Esophagus muscularis mucosa (tissue), 4 donors: ENCODE results near the gene GPRC6A. TPM values are rescaled to one million over a fixed set of nuclear protein-coding genes. Genes with fewer than 3 reads are reported as not detected.
"Not testable (repeated sequence)": the region's sequence is repeated elsewhere in the genome, so short reads cannot be mapped to it uniquely, and the experiment has no call there.

Experiments
- DNase-seq: peaks from one replicate; pipeline ENCODE4 v3.0.0-alpha.2; 2017; ENCODE audit errors: extremely low spot score
- H3K27ac ChIP-seq, 4 donors: fragments of 200-600 bp; sonication (generic); replicated peaks in 1 of 4; 1 replicate in 3 of 4; 2 replicates in 1 of 4; pipeline ENCODE4 v1.5.1; 2016 to 2019; ENCODE audit warnings: mild to moderate bottlenecking in 1 of 4
- H3K27me3 ChIP-seq, 4 donors: fragments of 200-600 bp; sonication (generic); one replicate each; pipeline versions ENCODE4 v1.5.1 to v1.6.0; 2016 to 2019
- H3K36me3 ChIP-seq, 4 donors: fragments of 200-600 bp; sonication (generic); one replicate each; pipeline ENCODE4 v1.5.1; 2016 to 2019
- H3K4me1 ChIP-seq, 4 donors: fragments of 200-600 bp; sonication (generic); one replicate each; pipeline ENCODE4 v1.5.1; 2016 to 2019
- H3K4me3 ChIP-seq, 4 donors: fragments of 200-600 bp; sonication (generic); 1 replicate in 2 of 4; 2 replicates in 2 of 4; pipeline ENCODE4 v1.5.1; 2016 to 2019; ENCODE audit warnings: mild to moderate bottlenecking in 4 of 4, moderate library complexity in 1 of 4
- H3K9me3 ChIP-seq, 4 donors: fragments of 200-600 bp; sonication (generic); 1 replicate in 3 of 4; 2 replicates in 1 of 4; pipeline ENCODE4 v1.5.1; 2016 to 2019
- EP300 ChIP-seq: sonication (generic); formaldehyde crosslinking; IDR thresholded peaks from one replicate; pipeline ENCODE4 v1.6.1; 2017; ENCODE audit warnings: antibody characterized with exemption
- POLR2A ChIP-seq: fragments of 450-650 bp; IDR thresholded peaks from one replicate; pipeline ENCODE4 v1.6.1; 2017; ENCODE audit warnings: antibody characterized with exemption, moderate library complexity, mild to moderate bottlenecking, low read depth
- POLR2AphosphoS5 ChIP-seq, 2 donors: sonication (generic); formaldehyde crosslinking; IDR thresholded peaks; one replicate each; pipeline ENCODE4 v1.6.1; 2017; ENCODE audit warnings: antibody characterized with exemption in 2 of 2
- WGBS: methylation state at CpG from one replicate; pipeline ENCODE4 v1.1.5; 2018; 5-methylcytosine and 5-hydroxymethylcytosine counted together
- intact Hi-C: fragments of 100-400 bp; cut with DNase I; formaldehyde crosslinking; loops from one replicate; pipeline ENCODE4 v1.15.1; 2023
- total RNA-seq, 4 donors: library from RNA; depleted of rRNA; stranded (reverse); fragments of >200 nt; gene quantifications; one replicate each; pipeline versions ENCODE4 v1.1.0 to v1.2.1, GENCODE V29; 2016
- TF ChIP-seq, protein P1 (sequence below), 3 experiments: fragments of 200-600 bp in 2 of 3; fragments of 450-650 bp in 1 of 3; sonication (generic) in 2 of 3; IDR thresholded peaks; one replicate each; pipeline ENCODE4 v1.5.1; 2017 to 2019; ENCODE audit warnings: antibody characterized with exemption in 3 of 3, mild to moderate bottlenecking in 2 of 3, moderate library complexity in 1 of 3

The GPRC6A gene
- total RNA-seq, 4 donors from 2014 or later = not detected

DNA sequence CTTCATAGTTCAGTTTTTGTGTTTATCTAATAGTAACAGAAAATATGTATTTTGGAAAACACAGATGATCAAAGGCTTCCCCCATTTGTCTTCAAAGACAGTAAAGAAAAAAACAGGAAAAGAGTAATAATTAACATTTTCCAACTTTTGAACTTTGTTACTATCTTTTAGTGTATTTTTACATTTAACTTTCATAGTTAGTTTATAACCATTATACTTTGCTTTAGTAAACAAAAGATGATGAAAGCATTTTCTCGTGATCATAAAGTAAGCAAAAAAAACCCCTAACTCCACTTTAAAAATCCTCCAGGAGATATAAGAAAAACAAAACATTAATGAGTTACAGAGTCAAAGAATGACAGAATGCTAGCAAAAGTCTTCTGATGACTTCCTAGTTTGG lies 13.6 kb upstream of the GPRC6A start:
- intact Hi-C loops = no loop called here
- no peak for DNase-seq
- TF ChIP-seq POLR2A (no peak), EP300 (no peak), POLR2AphosphoS5 (IDR thresholded peaks at IDR 0.05) (no peak)
- TF ChIP-seq, protein P1, sequence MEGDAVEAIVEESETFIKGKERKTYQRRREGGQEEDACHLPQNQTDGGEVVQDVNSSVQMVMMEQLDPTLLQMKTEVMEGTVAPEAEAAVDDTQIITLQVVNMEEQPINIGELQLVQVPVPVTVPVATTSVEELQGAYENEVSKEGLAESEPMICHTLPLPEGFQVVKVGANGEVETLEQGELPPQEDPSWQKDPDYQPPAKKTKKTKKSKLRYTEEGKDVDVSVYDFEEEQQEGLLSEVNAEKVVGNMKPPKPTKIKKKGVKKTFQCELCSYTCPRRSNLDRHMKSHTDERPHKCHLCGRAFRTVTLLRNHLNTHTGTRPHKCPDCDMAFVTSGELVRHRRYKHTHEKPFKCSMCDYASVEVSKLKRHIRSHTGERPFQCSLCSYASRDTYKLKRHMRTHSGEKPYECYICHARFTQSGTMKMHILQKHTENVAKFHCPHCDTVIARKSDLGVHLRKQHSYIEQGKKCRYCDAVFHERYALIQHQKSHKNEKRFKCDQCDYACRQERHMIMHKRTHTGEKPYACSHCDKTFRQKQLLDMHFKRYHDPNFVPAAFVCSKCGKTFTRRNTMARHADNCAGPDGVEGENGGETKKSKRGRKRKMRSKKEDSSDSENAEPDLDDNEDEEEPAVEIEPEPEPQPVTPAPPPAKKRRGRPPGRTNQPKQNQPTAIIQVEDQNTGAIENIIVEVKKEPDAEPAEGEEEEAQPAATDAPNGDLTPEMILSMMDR (IDR thresholded peaks at IDR 0.05) = no peak
- H3K9me3 ChIP-seq = no peaks in the 10 kb centered on the region
- 39% methylated on average over 1 of the region's 1 CpG for WGBS
- H3K4me3 ChIP-seq = no peak overlapping the region
- no peaks in the 10 kb centered on the region for H3K4me1 ChIP-seq
- no peaks in the 10 kb centered on the region for H3K27me3 ChIP-seq
- H3K36me3 ChIP-seq = no peaks in the 10 kb centered on the region
- no peak overlapping the region for H3K27ac ChIP-seq

DNA sequence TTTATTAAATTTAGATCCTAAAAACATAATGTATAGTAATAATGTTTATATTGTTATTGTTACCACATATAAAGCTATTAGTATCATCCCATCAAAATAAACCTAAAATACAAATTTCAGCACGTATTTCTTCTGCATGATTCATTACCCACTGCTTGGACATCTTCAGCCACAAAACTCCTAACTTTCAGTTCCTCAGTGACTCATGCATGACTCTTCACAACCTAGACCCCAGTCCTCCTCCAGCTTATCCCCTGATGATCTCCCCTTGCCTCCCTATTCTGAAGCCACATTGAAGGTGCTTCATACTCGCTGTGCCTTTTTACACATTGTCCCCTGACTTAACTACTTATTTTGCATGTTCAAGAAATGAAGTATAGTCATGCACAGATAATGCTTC lies 11.2 kb upstream of the GPRC6A start:
- TF ChIP-seq, protein P1 (IDR thresholded peaks at IDR 0.05) = no peak
- no peak for TF ChIP-seq POLR2AphosphoS5 (IDR thresholded peaks at IDR 0.05)
- TF ChIP-seq EP300 = no peak
- no peak for TF ChIP-seq POLR2A
- Histone ChIP-seq H3K4me1 (no peaks in the 10 kb centered on the region), H3K27me3 (no peaks in the 10 kb centered on the region), H3K9me3 (no peaks in the 10 kb centered on the region), H3K27ac (no peak overlapping the region), H3K4me3 (no peak overlapping the region), H3K36me3 (no peaks in the 10 kb centered on the region)
- no peak for DNase-seq
- 55% methylated on average over 2 of the region's 2 CpGs for WGBS
- intact Hi-C loops = no loop called here

DNA sequence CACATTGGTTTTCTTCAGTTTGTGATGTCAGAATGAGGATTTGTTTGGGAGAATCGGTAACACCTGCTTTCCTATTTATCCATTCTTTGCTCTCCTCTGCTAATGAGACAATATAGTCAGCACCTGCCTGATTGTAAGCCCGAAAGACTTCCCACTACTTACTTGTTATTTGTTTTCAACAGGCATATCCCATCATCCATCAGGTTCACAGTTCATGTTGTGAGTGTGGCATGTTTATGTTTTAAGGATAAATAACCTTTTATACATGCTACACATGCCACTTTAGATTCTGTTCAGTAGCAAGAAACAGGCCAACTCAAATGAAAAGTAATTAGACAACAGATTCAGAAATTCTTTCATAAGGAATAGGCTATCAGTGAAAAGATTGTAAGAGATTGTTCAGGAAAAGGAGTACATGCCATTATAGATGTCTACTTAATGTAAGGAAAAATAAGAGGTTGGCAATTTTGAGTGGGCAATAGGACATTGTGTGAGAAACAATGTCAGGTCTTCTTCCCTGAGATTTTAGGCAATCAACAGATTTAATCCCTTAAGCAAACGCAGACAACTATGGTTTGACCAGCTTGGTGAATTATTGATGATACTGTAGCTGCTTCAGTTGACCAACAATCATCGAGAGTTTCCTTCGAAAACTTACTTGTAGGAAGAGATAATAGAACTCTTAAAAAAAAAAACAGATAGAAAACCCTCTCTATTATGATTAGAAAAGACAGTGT lies 7.9 kb upstream of the GPRC6A start:
- Histone ChIP-seq H3K36me3 (no peaks in the 10 kb centered on the region), H3K4me1 (no peaks in the 10 kb centered on the region), H3K27me3 (no peaks in the 10 kb centered on the region), H3K9me3 (no peaks in the 10 kb centered on the region), H3K27ac (no peak overlapping the region), H3K4me3 (no peak overlapping the region)
- no peak for TF ChIP-seq EP300
- TF ChIP-seq, protein P1 (IDR thresholded peaks at IDR 0.05) = no peak
- no peak for TF ChIP-seq POLR2AphosphoS5 (IDR thresholded peaks at IDR 0.05)
- TF ChIP-seq POLR2A = no peak
- 77% methylated on average over 5 of the region's 5 CpGs for WGBS
- no peak for DNase-seq
- intact Hi-C loops = no loop called here

DNA sequence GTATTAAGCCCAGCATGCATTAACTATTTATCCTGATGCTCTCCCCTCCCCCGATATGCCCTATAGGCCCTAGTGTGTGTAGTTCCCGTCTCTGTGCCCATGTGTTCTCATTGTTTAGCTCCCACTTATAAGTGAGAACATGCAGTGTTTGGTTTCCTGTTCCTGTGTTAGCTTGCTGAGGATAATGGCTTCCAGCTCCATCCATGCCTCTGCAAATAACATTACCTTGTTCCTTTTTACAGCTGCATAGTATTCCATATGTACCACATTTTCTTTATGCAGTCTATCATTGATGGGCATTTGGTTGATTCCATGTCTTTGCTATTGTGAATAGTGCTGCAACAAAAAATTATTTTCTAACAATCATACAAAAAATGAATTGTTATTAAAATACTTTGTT lies 5.6 kb upstream of the GPRC6A start:
- H3K27me3 ChIP-seq, H3K9me3 ChIP-seq, H3K4me1 ChIP-seq, H3K27ac ChIP-seq, H3K4me3 ChIP-seq, H3K36me3 ChIP-seq, intact Hi-C loops, DNase-seq: not testable (repeated sequence)
- WGBS = 94% methylated on average over 2 of the region's 2 CpGs

DNA sequence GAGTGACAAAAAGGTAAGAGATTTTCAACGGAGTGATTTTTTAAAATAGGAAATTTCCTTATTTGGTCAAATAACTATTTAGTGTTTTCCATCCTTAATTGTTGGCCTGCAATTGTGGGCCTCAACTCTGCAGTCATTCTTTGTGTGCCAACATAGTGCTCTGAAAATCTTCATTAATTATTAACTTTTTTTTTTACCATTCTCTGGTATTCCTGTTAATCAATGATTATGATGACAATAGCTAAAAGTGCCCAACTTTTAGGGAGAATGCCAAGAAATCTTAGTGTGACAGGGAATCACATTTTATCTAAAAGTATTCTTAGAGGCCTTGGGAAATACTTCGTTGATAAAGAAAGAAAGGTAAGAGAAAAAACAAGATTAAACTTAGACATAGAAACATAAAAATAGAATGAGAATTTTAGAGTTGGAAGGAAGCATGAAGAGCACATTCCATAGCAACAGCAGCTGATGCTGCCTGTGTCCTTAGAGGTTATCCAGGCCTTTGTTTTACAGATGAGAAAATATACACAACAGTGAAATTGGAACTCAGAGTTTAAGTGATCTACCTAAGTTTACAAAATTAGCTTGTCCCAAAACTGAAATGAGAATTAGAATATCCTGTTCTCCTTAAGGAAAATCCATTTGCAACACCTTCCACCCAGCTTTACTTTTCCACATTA lies 1.2 kb downstream of the GPRC6A start:
- DNase-seq = no peak
- no peaks in the 10 kb centered on the region for H3K27me3 ChIP-seq
- no peaks in the 10 kb centered on the region for H3K4me1 ChIP-seq
- TF ChIP-seq POLR2A (no peak), EP300 (no peak), POLR2AphosphoS5 (IDR thresholded peaks at IDR 0.05) (no peak)
- TF ChIP-seq, protein P1 (IDR thresholded peaks at IDR 0.05) = no peak
- peaks cover 0 to 8% (median 4%) of the 10 kb centered on the region in 4 donors for H3K9me3 ChIP-seq
- H3K27ac ChIP-seq = no peak overlapping the region
- no peaks in the 10 kb centered on the region for H3K36me3 ChIP-seq
- intact Hi-C loops = no loop called here
- WGBS = 42% methylated on average over 2 of the region's 2 CpGs
- H3K4me3 ChIP-seq = no peak overlapping the region

DNA sequence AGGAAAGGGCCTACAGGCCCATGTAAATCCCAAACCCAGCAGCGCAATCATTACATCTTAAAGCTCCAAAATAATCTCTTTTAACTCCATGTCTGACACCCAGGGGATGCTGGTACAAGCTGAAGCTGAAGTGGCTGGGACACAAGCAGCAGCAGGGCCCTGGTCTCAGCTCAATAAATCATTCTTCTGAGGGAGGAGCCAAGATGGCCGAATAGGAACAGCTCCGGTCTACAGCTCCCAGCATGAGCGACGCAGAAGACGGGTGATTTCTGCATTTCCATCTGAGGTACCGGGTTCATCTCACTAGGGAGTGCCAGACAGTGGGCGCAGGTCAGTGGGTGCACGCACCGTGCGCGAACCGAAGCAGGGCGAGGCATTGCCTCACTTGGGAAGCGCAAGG lies 12.5 kb downstream of the GPRC6A start:
- H3K27ac ChIP-seq, DNase-seq, H3K27me3 ChIP-seq, H3K4me1 ChIP-seq, H3K4me3 ChIP-seq, H3K36me3 ChIP-seq, intact Hi-C loops: not testable (repeated sequence)
- peaks cover 0 to 18% (median 6%) of the 10 kb centered on the region in 4 donors for H3K9me3 ChIP-seq
- WGBS = 97% methylated on average over 9 of the region's 15 CpGs
